Stromal cell of bone marrow (primary cell): ENCODE measurements around the gene ZXDB.
"Not testable (repeated sequence)": the region's sequence is repeated elsewhere in the genome, so short reads cannot be mapped to it uniquely, and the experiment has no call there.

Experiments used
- DNase-seq: peaks from one replicate; pipeline ENCODE4 v3.0.0-alpha.2; 2012; ENCODE audit warnings: low read depth

ZXDB gene

DNA sequence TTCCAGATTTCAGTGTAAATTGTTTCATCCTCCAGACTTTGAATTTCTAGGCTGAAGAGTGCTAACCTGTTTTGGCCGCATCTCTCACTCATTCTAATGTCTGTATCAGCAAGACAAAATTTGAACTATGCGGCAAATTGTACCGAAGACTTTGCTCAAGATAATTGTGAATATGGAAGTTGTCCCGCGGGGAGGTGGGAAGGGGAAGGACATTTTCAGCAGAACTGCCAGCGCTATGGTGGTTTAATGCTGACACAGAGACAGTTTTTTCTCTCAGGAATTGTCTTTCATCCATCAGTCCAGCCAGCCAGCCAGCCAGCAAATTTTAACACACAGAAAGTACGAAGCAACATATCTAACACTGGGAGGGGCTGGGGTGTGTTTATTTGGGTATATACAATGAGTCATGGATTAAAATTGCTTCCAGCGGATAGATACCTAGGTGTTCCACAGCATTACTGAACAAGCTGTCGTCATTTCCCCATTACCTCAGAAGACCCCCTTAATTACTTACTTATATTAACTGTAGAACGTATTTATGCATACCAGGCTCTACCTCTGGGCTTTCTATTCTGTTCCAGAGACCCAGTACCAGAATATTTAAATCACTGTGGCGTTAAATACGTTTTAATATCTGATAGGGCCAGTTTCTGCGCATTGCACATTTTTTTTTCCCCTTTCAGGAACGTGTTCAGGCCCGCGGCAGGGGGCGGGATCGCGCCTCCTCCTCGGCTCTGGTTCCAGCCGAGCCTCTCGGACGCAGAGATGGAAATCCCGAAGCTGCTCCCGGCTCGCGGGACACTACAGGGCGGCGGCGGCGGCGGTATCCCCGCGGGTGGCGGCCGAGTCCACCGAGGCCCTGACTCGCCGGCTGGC, at the start of gene ZXDB:
ZXDB (plus strand) TSS at position 728 of the 876 bp plus-strand sequence; CDS start at position 766, 38 bp downstream.
- DNase-seq = not testable (repeated sequence)

DNA sequence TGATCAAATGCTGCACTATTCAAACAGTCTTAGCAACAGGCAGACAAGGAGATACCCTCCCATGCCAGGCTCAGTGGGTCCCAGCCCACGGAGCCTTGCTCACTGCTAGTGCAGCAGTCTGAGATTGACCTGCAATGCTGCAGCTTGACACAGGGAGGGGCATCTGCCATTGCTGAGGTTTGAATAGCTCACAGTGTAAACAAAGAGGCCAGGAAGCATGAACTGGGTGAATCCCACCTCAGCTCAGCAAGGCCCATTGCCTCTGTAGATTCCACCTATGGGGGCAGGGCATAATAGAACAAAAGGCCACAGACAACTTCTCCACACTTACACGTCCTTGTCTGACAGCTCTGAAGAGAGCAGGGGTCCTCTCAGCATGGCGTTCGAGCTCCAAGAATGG, 26.6 kb upstream of the ZXDB start:
- no peak for DNase-seq

DNA sequence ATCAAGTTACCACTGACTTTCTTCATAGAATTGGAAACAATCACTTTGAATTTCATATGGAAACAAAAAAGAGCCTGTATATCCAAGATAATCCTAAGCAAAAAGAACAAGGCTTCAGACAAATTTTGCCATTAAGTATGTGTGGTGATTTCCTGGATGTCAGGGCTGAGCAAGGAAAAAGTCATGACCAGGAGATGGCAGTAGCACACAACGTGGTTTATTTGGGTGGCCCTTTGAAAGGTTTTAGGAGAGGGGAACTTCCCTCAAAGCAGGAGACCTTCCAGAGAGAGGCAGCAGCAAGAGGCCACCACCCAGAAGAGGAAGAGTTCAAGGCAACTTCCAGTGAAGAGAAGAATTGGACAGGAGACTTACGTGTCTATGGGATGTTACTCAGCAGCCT, 18.1 kb upstream of the ZXDB start:
- no peak for DNase-seq

DNA sequence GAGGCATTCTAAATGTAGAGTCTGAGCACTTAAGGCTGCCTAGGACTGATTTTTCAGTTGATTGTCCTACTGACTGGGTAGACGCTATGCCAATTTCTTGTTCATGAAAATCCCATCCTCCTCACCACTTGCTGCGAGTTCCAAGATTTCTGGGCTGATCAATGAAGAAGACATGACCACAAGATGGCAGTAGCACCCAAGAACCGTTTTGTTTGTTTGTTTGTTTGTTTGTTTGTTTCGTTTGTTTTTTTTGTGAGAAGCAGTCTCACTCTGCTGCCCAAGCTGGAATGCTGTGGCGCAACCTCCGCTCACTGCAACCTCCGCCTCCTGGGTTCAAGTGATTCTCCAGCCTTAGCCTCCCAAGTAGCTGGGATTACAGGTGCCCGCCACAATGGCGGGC, 8.9 kb upstream of the ZXDB start:
- DNase-seq = not testable (repeated sequence)

DNA sequence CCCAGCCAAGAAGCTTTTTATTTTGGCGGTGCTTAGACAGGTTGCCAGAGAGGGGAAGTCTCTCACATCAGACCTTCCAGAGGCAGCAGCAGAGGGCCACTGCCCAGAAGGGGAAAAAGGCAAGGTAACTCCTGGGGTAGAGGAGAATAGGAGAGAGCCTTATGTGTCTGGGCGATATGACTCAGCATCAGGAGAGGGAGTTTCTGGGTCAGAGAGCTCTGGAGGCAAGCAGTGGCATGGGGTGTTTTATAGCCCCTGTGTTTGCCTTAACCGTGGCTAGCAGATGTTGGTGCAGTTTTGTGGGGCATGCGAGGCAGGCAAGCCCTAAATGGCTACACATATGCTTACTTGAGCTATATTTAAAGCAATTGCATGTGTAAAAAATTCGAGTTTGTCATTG, 8.3 kb upstream of the ZXDB start:
- DNase-seq = no peak

DNA sequence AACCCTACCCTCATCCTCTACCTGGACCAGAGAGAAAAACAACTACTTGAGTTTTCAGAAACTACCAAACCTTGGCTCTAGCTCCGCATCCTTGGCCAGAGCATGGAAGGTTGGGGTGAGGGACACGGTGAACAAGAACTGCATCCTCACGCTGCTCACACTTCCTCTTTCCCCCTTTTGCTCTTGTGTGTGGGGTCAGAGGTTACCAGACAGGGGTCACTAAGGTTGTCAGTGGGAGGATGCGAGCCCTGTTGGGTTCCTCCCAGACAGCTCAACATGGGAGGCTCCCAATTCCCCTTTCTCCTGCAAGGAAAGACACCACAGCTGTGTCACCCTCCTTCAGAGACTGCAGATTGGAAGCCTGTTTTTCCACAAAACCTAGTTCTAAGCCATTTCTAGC, 5.5 kb upstream of the ZXDB start:
- no peak for DNase-seq

DNA sequence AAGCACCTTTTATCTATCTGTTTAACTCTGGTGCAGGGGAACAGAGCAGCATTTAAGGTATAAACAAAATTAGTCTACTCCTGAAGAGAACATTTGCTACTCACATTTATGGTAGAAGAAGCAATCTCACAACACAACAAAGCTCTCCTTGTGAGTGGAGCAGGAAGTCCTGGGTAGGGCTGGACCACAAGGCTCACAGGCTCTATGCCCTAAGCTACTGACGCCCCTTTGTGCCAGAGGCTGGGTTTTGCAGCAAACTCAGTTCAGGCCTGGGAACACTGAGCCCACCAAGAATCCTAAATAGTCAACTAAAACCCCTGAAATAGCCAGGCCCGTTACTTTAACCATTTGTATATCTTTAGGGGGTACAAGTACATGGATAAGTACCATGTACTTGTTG, 4.7 kb upstream of the ZXDB start:
- no peak for DNase-seq

DNA sequence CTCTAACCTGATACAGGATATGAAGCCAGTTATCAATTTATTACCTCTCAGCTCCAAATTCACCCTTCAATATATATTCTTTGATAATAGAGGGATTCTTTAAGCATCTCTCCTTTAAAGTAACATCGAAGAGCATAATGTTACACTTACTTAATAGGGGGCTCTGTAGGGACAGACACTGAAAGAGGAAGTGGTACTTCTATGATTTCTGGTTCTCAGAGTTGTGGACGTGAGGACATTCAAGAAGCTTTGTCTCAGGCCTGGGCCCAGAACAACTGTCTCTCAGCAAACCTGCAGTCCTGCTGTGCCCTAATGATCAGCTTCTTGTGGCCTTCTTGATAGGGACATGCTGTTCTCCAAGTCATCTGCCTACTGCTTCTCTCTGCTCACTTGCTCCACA, 4.2 kb upstream of the ZXDB start:
- DNase-seq = no peak

DNA sequence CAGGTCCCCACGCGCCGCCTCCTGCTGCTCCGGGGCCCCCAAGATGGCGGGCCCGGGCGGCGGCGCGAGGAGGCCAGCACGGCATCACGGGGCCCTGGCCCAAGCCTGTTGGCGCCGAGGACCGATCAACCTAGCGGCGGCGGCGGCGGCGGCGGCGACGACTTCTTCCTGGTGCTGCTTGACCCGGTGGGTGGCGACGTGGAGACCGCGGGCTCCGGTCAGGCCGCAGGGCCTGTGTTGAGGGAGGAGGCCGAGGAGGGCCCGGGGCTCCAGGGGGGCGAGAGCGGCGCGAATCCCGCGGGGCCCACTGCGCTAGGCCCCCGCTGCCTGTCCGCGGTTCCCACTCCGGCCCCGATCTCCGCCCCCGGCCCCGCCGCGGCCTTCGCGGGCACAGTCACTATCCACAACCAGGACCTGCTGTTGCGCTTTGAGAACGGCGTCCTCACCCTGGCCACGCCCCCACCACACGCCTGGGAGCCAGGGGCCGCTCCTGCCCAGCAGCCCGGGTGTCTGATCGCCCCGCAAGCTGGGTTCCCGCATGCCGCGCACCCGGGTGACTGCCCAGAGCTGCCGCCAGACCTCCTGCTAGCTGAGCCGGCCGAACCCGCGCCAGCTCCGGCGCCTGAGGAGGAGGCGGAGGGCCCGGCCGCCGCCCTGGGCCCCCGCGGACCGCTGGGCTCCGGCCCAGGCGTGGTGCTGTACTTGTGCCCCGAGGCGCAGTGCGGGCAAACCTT, 516 bp downstream of the ZXDB start:
- not testable (repeated sequence) for DNase-seq

DNA sequence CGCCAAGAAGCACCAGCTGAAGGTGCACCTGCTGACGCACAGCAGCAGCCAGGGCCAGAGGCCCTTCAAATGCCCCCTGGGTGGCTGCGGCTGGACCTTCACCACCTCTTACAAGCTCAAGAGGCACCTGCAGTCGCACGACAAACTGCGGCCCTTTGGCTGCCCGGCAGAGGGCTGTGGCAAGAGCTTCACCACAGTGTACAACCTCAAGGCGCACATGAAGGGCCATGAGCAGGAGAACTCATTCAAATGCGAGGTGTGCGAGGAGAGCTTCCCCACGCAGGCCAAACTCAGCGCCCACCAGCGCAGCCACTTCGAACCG, 1.0 kb downstream of the ZXDB start:
- DNase-seq = not testable (repeated sequence)

DNA sequence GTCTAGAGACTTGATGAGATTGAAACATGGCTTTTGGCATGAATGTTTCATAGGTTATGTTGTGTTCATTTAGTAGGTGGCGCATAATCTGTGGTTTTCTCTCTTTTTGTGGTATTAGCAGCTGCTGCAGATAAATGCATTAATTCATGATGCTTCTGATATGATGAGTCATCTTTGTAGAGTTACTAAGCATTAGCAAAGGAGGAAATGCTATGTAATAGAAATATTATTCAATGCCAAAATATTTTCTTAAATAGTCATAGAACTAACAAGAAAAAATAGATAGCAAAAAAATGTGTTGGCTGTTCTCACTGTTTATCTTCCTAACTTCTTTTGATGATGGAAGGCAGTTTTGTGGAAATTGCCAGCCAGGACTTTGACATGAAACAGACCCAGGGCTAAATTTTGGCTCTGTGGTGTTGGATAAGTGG, 3.6 kb downstream of the ZXDB start:
- no peak for DNase-seq

DNA sequence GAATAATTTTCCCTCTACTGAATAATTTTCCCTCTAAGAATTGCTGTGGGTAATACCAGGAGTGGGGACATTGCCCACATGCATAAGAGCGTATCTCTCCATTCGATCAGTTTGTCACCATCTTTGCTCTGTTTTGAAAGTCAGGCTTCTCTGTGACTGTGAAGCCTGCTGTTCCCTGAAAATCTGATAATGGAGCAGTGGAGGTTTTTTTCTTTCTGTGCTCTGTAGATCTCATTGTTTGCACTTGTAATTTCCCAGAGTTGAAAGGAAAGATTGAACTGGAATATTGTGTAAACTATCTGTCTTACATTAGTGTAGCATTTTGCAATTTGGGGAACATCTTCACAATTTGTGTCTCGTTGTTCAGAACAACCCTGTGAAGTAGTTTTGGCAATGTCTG, 4.3 kb downstream of the ZXDB start:
- DNase-seq = no peak

DNA sequence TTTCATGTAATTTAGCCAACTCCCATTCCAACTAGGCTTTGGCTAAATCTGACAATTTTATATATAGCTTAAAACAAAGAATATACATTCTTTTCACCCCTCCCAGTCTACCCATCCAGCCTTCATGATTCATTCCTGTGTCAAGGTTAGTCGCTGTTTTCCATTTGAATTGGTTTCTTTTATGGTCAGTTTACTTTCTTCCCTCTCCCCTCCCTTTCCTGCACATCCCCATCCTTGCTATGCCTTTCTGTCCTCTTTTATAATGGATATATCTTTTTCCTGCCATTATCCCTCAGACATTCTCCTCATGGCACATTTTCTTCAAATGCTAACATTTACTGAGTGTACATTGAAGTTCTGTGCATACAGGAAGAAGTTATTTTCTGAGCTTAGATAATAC, 4.7 kb downstream of the ZXDB start:
- no peak for DNase-seq

DNA sequence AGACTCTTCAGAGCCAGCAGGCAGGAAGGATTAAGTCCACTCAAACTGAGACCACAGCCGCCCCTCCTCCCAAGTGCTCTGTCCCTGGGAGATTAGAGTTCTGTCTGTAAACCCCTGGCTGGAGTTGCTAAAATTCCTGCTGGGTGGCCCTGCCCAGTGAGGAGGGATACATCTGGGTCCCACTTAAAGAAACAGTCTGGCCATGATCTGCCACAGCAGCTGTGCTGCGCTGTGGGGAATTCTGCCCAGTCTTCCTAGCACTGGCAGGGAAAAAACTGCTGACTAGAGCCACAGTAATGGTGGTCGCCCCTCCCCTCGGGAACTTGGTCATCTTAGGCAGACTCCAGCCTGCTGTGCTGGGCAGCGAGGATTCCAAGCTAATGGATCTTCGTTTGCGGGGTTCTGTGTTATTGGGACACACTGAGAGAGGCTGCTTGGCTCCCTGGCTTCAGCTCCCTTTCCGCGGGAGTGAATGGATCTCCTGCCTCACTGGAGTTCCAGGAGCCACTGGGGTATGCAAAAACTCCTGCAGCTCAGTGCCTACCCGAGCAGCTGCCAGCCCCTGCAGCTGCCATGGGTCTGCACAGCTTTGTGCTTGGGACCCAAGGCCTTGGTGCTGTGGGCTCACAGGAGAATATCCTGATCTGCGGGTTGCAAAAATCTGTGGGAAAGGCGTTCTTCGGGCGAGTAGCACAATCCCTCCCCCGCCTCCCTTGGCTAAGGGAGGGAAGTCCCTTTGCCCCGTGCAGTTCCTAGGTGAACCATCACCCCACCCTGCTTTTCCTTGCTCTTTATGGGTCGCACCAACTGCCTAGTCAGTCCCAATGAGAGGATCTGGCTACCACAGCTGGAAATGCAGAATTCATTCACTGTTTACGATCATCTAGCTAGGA, 15.7 kb downstream of the ZXDB start:
- no peak for DNase-seq

DNA sequence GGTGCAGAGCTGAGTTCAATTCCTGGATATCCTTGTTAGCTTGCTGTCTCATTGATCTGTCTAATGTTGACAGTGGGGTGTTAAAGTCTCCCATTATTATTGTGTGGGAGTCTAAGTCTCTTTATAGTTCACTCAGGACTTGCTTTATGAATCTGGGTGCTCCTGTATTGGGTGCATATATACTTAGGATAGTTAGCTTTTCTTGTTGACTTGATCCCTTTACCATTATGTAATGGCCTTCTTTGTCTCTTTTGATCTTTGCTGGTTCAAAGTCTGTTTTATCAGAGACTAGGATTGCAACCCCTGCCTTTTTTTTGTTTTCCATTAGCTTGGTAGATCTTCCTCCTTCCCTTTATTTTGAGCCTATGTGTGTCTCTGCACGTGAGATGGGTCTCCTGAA, 21.5 kb downstream of the ZXDB start:
- not testable (repeated sequence) for DNase-seq

DNA sequence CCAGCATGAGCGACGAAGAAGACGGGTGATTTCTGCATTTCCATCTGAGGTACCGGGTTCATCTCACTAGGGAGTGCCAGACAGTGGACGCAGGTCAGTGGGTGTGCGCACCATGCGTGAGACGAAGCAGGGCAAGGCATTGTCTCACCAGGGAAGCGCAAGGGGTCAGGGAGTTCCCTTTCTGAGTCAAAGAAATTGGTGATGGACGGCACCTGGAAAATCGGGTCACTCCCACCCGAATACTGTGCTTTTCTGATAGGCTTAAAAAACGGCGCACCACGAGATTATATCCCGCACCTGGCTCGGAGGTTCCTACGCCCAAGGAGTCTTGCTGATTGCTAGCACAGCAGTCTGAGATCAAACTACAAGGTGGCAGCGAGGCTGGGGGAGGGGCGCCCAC, 37.6 kb downstream of the ZXDB start:
- DNase-seq = not testable (repeated sequence)

DNA sequence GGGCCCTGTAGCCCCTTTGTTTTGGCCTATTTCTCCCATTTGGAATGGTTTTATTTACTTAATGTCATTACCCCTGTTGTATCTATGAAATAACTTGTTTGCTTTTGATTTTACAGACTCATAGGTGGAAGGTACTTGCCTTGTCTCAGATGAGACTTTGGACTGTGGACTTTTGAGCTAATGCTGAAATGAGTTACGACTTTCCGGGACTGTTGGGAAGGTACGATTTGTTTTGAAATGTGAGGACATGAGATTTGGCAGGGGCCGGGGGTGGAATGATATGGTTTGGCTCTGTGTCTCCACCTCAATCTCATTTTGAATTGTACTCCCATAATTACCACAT, 48.8 kb downstream of the ZXDB start:
- DNase-seq = no peak

DNA sequence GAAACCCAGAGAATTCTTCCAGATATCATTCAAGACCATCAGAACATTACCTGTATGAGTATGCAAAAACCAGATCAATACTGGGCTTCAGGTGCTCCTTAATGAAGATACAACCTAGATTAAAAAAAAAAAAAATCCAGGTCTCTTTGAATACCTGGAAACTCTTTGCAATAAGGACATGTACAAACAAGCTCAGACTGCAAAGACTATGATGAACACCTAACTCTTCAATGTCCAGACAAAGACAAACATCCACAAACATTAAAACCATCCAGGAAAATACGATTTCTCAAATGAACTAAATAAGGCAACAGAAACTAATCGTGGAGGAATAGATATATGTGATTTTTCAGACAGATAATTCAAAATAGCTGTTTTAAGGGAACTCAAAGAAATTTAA, 49.5 kb downstream of the ZXDB start:
- no peak for DNase-seq

DNA sequence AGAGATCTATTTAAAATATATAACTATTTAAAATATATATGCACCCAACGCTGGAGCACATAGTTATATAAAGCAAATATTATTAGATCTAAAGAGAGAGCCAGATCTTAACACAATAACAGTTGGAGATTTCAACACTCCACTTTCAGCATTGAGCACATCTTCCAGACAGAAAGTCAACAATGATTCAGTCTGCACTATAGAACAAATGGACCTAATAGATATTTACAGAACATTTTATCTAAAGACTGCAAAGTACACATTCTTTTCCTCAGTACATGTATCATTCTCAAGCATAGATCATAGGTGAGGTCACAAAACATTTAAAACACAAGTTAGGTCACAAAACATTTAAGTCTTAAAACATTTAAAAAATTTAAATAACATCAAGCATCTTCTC, 51.9 kb downstream of the ZXDB start:
- DNase-seq = no peak

DNA sequence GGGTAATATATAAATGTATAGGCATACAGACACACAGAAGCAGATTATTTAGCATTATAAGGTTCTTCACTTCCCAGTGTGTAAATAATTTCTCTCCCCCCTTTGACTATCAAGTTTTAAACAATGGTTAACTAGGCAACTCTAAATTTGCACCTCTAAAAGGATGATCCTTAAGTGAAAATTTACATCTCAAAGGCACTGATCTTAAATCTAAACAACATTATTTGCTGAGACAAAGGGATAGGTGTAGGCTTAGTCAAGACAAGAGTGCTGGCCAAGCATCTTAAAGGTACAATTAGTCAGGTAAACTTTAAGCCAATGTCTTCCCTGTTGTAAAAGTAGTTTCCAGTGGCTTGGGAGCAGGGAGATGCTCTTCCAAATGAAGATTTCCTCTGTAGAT, 55.2 kb downstream of the ZXDB start:
- no peak for DNase-seq
